Suppressor macrophage (primary cell): Measurements from ENCODE around the gene TCEAL9.
"Not testable (repeated sequence)": the region's sequence is repeated elsewhere in the genome, so short reads cannot be mapped to it uniquely, and the experiment has no call there.

Source experiments
- DNase-seq, 4 experiments: peaks; one replicate each; pipeline ENCODE4 v3.0.0-alpha.2; 2020 to 2022

TCEAL9 gene

DNA sequence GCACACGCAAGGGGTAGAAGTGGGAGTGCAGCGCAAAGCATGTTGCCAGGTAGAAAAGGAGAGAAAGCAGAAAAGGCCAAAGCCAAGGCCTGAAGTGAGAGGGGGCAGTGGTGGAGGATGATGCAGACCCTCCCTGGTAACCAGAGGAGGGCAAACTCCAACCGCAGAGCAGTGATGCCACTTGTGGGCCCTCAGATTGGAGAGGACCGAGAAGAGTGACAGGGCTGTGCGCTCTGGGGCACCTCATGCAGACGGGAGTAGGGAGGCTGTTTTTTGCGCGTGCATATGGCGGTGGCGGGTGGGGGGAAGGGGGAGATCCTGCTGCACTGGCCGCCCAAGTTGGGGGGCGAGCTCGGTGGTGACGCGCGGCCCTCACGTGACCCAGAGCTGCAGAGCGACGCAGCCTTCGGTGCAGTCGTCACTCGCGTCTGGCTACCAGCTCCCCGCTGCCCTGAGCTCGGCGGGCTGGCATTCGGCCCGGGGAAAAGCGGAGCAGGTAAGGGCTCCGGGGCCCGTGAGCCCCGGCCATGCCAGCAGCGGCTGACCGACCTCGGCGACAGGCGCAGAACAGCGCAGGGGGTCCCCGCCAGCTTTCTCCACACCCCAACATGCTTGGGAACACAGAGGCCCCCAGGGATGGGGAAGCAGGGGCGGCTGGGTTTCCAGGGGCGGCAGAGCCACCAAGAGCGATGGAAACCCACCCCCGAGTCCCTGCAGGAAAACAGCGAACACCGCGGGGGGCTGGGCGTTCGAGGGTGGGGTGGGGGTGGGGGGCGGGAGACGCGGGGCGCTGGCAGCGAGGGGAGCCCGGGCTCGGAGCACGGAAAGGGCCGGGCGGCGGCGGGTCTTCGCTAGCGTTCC is 20.0 kb downstream of the TCEAL9 start, which contains the start of gene BEX3:
Gene BEX3, plus strand, starts transcription at position 421 of the 861 bp plus-strand sequence. CDS start 984 bp downstream, outside the sequence.
- DNase-seq = peak; percentile 5 to 57 (median 21)

DNA sequence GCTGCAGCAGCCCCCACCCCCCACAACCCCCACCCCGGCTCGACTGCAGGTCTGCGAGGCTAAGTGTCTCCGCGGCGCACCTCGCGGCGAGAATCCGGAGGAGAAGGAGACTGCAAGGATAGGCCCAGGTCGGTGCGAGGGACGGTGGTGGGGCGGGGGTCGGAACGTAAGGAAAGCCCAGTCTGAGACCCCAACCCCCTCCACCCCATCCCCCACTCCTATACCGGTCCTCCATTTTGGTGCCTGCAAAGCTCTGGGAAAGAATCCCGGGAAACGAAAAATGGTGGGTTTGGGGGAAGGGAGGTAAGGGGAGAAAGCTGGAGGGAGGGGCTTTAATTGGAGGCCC is 20.6 kb downstream of the TCEAL9 start:
- peak in 1 of 4 experiments; percentile 4 for DNase-seq

GRCh38 chrX:103378990-103379389 is 22.7 kb downstream of the TCEAL9 start:
- DNase-seq = no peak

- no peak for DNase-seq
Observed at GRCh38 chrX:103382877-103383276, 26.6 kb downstream of the TCEAL9 start.

- no peak for DNase-seq
Observed at GRCh38 chrX:103384672-103385071, 28.4 kb downstream of the TCEAL9 start.

DNA sequence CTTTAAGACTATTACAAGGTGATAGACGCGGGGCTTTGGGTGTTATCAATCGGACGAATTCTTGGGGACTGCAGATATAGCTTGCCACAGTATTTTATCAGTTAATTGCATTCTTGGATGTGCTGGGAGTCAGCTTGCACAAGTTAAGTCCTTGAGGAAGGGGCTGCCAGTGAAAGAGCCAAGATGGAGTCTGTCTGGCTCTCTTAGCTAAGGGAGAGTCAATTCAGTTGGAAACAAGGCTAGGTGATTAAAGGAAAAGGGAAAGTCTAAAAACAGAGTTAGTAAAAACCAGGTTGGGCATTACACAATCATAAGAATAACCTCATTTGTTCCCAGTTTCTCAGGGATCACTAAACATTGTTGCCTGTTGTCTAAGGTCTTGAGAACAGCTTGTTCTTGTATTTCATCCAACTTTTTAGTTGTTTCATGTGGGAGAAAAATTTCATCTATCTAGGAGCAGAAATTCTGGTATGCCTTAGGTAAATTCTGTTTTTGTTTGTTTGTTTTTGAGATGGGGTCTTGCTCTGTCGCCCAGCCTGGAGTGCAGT is 29.1 kb downstream of the TCEAL9 start:
- DNase-seq = not testable (repeated sequence)

DNA sequence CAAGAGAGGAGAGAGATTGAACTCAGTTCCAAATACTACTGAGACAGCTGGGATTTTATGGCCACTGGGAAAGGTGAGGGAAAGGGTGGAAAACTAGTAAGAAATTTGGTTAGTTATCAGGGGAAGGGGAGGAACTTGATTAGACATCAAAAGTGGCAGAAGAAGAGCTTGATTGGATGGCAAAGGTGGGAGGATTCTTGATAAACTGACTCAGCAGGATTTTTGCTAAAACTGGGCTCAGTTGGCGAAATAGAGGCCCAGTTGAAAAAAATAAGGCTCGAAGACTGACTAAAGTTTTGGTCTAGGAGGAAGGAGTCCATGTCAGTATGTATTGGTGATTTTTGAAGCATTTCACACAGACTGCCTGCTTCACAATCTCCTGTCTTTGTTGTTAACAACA is 30.0 kb downstream of the TCEAL9 start:
- no peak for DNase-seq

DNA sequence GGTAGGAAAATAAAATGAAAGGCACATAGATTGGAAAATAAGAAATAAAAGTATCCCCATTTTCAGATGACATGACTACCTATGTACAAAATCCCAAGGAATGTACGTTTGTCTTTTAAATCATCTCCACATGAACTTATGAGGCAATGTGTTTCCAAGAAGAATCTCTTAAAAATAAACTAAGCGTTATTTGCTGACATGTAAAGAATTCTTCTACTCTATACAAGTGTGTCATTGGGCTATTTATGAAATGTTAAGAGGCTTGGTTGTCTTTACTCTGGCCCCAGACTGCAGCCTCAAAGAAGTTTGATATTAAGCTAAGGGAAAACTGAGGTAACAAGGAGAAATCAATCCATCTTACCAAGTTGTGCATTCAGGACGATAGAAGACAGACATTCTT is 37.2 kb downstream of the TCEAL9 start:
- no peak for DNase-seq

GRCh38 chrX:103396186-103396585 is 39.9 kb downstream of the TCEAL9 start:
- DNase-seq = peak in 1 of 4 experiments; percentile 11

DNA sequence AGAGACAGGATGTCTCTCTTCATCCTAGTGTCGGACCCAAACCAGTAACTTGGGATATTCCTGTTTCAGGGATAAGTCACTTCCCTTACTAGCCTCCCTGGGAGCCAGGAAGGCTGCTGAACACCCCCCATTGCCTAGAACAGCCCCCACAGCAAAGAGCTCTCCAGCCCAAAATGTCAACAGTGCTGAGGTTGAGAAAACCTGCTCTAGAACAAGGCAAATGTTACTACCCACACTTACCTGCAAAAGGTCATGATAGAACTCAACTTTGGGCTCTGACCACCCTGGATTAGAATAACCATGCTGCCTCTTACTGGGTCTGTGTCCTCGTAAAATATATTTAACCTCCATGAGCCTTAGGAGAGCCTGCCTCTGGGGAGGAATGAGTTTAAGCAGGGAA is 40.4 kb downstream of the TCEAL9 start:
- no peak for DNase-seq

DNA sequence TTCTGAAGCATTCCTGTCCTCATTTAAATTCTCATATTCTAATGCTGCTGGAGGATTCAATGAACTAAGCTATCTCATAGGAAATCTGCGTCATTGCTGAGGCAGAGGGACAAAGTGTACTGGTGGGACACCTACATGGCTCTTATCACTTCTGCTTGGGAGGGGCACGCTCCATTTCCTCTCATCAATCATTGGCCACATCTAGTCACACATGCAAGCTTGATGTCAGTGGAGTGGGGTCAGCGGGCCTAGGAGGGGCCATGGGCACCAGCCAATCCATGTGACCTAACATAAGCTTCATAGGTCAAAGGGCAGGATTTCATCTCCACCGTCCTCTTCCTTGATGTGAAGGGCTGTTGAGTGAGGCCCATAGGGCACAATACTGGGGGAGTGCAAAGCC is 41.4 kb downstream of the TCEAL9 start:
- no peak for DNase-seq

GRCh38 chrX:103398421-103398864 is 42.1 kb downstream of the TCEAL9 start:
- DNase-seq = peak; percentile 65 to 86 (median 78)

GRCh38 chrX:103399744-103400143 is 43.4 kb downstream of the TCEAL9 start:
- no peak for DNase-seq

GRCh38 chrX:103400931-103401330 is 44.6 kb downstream of the TCEAL9 start:
- no peak for DNase-seq

GRCh38 chrX:103404231-103405008 is 48.1 kb downstream of the TCEAL9 start:
- DNase-seq = peak; percentile 62 to 82 (median 78)

GRCh38 chrX:103405009-103405333 is 48.7 kb downstream of the TCEAL9 start:
- no peak for DNase-seq

DNA sequence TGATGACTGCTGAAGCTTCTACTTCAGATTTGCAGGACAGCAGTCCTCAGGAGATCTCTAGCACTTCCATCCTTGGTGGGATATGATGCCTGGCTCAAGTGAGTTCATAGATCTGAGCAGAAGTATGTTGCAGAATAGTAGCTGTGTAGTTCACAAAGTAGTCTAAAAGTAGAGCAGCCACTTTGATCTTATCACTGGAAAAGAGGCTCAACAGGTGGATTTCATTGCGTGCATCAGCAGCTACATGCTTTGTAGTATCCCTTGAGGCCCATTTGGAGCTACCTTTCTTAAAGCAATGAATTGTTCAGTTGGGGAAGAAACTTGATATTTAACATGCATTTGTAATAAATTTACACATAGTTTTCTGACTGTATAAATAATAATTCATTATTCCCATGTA is 50.0 kb downstream of the TCEAL9 start:
- no peak for DNase-seq

DNA sequence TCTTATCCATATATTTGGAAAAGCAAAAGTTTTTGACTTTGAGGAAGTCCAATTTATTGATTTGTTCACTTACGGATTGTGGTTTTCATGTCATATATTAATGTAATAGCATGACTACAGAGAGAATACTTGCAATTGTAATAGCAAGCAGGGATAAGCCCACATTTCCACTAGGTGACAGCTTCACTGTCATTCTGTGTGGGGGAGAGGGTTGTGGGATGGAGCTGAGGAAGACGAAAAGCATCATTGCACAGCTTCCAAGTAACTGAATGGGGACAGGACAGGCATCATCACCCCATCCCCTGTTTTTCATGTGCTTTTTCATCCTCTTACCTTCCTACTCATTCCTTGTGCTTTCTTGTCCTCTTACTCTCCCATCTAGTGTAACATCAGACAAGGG is 51.5 kb downstream of the TCEAL9 start:
- no peak for DNase-seq
